NCI-H510A (cell line): ENCODE data around the gene MAP4K4.
"Not testable (repeated sequence)": the region's sequence is repeated elsewhere in the genome, so short reads cannot be mapped to it uniquely, and the experiment has no call there.

Source experiments
- DNase-seq: peaks from one replicate; lab custom pipeline; 2025; lab: John Stamatoyannopoulos, UW

The MAP4K4 gene

GRCh38 chr2:101743288-101743687, 45.8 kb downstream of the MAP4K4 start:
- DNase-seq, result no peak

GRCh38 chr2:101744832-101745231, 47.3 kb downstream of the MAP4K4 start:
- no peak for DNase-seq

- no peak for DNase-seq
These were observed 48.5 kb downstream of the MAP4K4 start for GRCh38 chr2:101745711-101746694.

- no peak for DNase-seq
These were observed 50.5 kb downstream of the MAP4K4 start for GRCh38 chr2:101748000-101748399.

- DNase-seq, result not testable (repeated sequence)
These were observed 51.0 kb downstream of the MAP4K4 start for GRCh38 chr2:101748462-101748861.

GRCh38 chr2:101750688-101751087, 53.2 kb downstream of the MAP4K4 start:
- no peak for DNase-seq

GRCh38 chr2:101751276-101751815, 53.8 kb downstream of the MAP4K4 start:
- DNase-seq, result no peak

GRCh38 chr2:101751875-101752619, 54.5 kb downstream of the MAP4K4 start:
- no peak for DNase-seq

- DNase-seq, result no peak
These were observed 55.5 kb downstream of the MAP4K4 start for GRCh38 chr2:101752716-101753616.

- no peak for DNase-seq
These were observed 56.4 kb downstream of the MAP4K4 start for GRCh38 chr2:101753720-101754490.

GRCh38 chr2:101754618-101755017, 57.1 kb downstream of the MAP4K4 start:
- DNase-seq, result no peak

GRCh38 chr2:101756266-101756665, 58.8 kb downstream of the MAP4K4 start:
- no peak for DNase-seq

GRCh38 chr2:101758001-101758400, 60.5 kb downstream of the MAP4K4 start:
- no peak for DNase-seq

GRCh38 chr2:101759162-101759561, 61.7 kb downstream of the MAP4K4 start:
- no peak for DNase-seq

GRCh38 chr2:101762451-101763171, 65.1 kb downstream of the MAP4K4 start:
- DNase-seq, result no peak

GRCh38 chr2:101763496-101764333, 66.2 kb downstream of the MAP4K4 start:
- DNase-seq, result no peak

- DNase-seq, result no peak
These were observed 68.8 kb downstream of the MAP4K4 start for GRCh38 chr2:101766337-101766736.

GRCh38 chr2:101766871-101767739, 69.6 kb downstream of the MAP4K4 start:
- DNase-seq, result no peak
